H1 (cell line): ENCODE results near the gene TEF. TPM values are rescaled to one million over a fixed set of nuclear protein-coding genes. Genes with fewer than 3 reads are reported as not detected.
A peak's percentile ranks its signal among the peaks of the same experiment; 100 is the strongest.

Experiments used
- BCL11A ChIP-seq, 2 experiments: IDR thresholded peaks; one replicate each; pipeline ENCODE4 v1.6.1; 2011; ENCODE audit warnings: low read depth in 2 of 2, low read length in 2 of 2, mild to moderate bottlenecking in 2 of 2
- CEBPB ChIP-seq: IDR thresholded peaks from 2 replicates; pipeline ENCODE4 v1.6.1; 2012; ENCODE audit warnings: low read depth, low read length
- CHD1 ChIP-seq: IDR thresholded peaks from 2 replicates; pipeline ENCODE4 v1.6.1; 2012; ENCODE audit warnings: low read depth, low read length, improper control_type of control experiment
- CHD2 ChIP-seq: IDR thresholded peaks from 2 replicates; pipeline ENCODE4 v1.6.1; 2012; ENCODE audit warnings: low read length, improper control_type of control experiment
- EZH2 ChIP-seq: fragments of 200-600 bp; sonication (generic); IDR thresholded peaks from 2 replicates; pipeline ENCODE4 v1.7.1; 2012; ENCODE audit warnings: low read depth, mild to moderate bottlenecking, moderate library complexity, low read length, inconsistent platforms; ENCODE audit not compliant: severe bottlenecking
- HDAC6 ChIP-seq: IDR thresholded peaks from one replicate; pipeline ENCODE4 v1.7.1; 2012; ENCODE audit warnings: low read depth, mild to moderate bottlenecking, inconsistent platforms, low read length, moderate library complexity
- NRF1 ChIP-seq: IDR thresholded peaks from 2 replicates; pipeline ENCODE4 v1.6.1; 2011; ENCODE audit warnings: mild to moderate bottlenecking, low read depth, low read length, improper control_type of control experiment
- PHF8 ChIP-seq: fragments of 200-600 bp; sonication (generic); conservative IDR thresholded peaks from 2 replicates; pipeline ENCODE4 v1.7.1; 2012; ENCODE audit warnings: low read depth, mild to moderate bottlenecking, inconsistent platforms, low read length, moderate library complexity
- POLR2A ChIP-seq, 2 experiments: IDR thresholded peaks; 1 replicate in 1 of 2; 2 replicates in 1 of 2; pipeline ENCODE4 v1.6.1; 2011; ENCODE audit warnings: low read depth in 2 of 2, low read length in 2 of 2, mild to moderate bottlenecking in 2 of 2; ENCODE audit errors: control extremely low read depth in 1 of 2
- POLR2AphosphoS5 ChIP-seq: IDR thresholded peaks from 2 replicates; pipeline ENCODE4 v1.6.1; 2011; ENCODE audit warnings: low read depth, low read length
- POU5F1 ChIP-seq: IDR thresholded peaks from 2 replicates; pipeline ENCODE4 v1.6.1; 2011; ENCODE audit warnings: low read depth, mild to moderate bottlenecking, low read length, moderate library complexity
- RBBP5 ChIP-seq: IDR thresholded peaks from 2 replicates; pipeline ENCODE4 v1.7.1; 2012; ENCODE audit warnings: low read depth, mild to moderate bottlenecking, inconsistent platforms, low read length, moderate library complexity, borderline replicate concordance
- RNF2 ChIP-seq: fragments of 200-900, 300-1000 bp; sonication (generic); IDR thresholded peaks from 2 replicates; pipeline ENCODE4 v1.7.1; 2016; ENCODE audit warnings: borderline replicate concordance, low read depth, mild to moderate bottlenecking, antibody characterized with exemption, low read length; ENCODE audit not compliant: poor library complexity, severe bottlenecking; ENCODE audit errors: missing control alignments
- SP2 ChIP-seq: IDR thresholded peaks from 2 replicates; pipeline ENCODE4 v1.6.1; 2012; ENCODE audit warnings: mild to moderate bottlenecking, low read length, inconsistent platforms
- SP4 ChIP-seq: IDR thresholded peaks from 2 replicates; pipeline ENCODE4 v1.6.1; 2012; ENCODE audit warnings: low read length, inconsistent platforms
- SRF ChIP-seq: IDR thresholded peaks from 2 replicates; pipeline ENCODE4 v1.6.1; 2011; ENCODE audit warnings: mild to moderate bottlenecking, low read depth, low read length, moderate library complexity
- TAF1 ChIP-seq: IDR thresholded peaks from 2 replicates; pipeline ENCODE4 v1.6.1; 2011; ENCODE audit warnings: mild to moderate bottlenecking, low read depth, low read length
- TBP ChIP-seq: IDR thresholded peaks from 2 replicates; pipeline ENCODE4 v1.6.1; 2011; ENCODE audit warnings: low read depth, low read length, improper control_type of control experiment
- YY1 ChIP-seq: IDR thresholded peaks from 2 replicates; pipeline ENCODE4 v1.6.1; 2011; ENCODE audit warnings: low read depth, mild to moderate bottlenecking, low read length
- ZNF274 ChIP-seq: IDR thresholded peaks from 2 replicates; pipeline ENCODE4 v1.7.0; 2012; ENCODE audit warnings: low read length, borderline replicate concordance; ENCODE audit errors: extremely low read depth
- polyA plus RNA-seq, 7 experiments: library from polyadenylated mRNA; depleted of rRNA in 3 of 7; stranded (reverse) in 5 of 7; unstranded in 2 of 7; fragments of >200 nt in 5 of 7; fragments of 200-250 nt in 2 of 7; gene quantifications; 1 replicate in 5 of 7; 2 replicates in 1 of 7; 4 replicates in 1 of 7; pipeline versions ENCODE4 v1.2.1 to v1.2.3, GENCODE V29; 2011 to 2013; ENCODE audit warnings: missing spikeins in 2 of 7, mixed read lengths in 2 of 7
- total RNA-seq: library from RNA; stranded (reverse); fragmentation: NEBNext Ultra II Directional; extraction: Animal tissue kit (Norgen Biotek cat#: 25700); gene quantifications from 2 replicates; pipeline ENCODE4 v1.2.1, GENCODE V29; 2021
- TF ChIP-seq, protein P1 (sequence below): IDR thresholded peaks from 2 replicates; pipeline ENCODE4 v1.6.1; 2012; ENCODE audit warnings: inconsistent platforms
- TF ChIP-seq, protein P2 (sequence below): IDR thresholded peaks from 2 replicates; pipeline ENCODE4 v1.6.1; 2011; ENCODE audit warnings: low read length, improper control_type of control experiment
- TF ChIP-seq, protein P3 (sequence below), 3 experiments: IDR thresholded peaks; 1 replicate in 2 of 3; 2 replicates in 1 of 3; pipeline versions ENCODE4 v1.5.1 to v1.6.1; 2011; ENCODE audit warnings: low read length in 3 of 3, mild to moderate bottlenecking in 3 of 3, inconsistent platforms in 2 of 3, low read depth in 1 of 3, moderate library complexity in 1 of 3; ENCODE audit not compliant: insufficient read depth in 1 of 3; ENCODE audit errors: control extremely low read depth in 1 of 3

TEF gene
- total and polyA plus RNA-seq, 2 of the 8 experiments (the other 6 are each of a cell fraction or from before 2014, with no cell fraction given) = 7.4 to 9.0 TPM

DNA sequence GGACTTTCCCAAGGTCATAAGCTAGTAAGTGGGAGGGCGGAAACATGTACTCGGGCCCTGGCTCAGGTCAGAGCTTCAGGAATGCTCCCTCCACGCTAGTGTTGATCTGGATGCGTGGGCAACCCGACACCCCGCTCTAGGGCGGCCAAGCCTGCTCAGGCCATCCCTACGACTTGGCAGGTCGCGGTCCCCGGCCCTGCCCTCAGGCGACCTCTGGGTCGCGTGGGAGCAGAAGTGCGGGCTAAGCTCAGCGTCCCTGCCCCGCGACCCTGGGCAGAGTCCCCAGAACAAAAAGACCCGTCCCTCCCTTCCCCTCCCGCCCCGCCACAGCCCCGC is 781 bp upstream of the TEF start (continued):
- no peak for TF ChIP-seq NRF1
- TF ChIP-seq, protein P1, sequence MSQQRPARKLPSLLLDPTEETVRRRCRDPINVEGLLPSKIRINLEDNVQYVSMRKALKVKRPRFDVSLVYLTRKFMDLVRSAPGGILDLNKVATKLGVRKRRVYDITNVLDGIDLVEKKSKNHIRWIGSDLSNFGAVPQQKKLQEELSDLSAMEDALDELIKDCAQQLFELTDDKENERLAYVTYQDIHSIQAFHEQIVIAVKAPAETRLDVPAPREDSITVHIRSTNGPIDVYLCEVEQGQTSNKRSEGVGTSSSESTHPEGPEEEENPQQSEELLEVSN = no peak
- TF ChIP-seq YY1 = no peak
- TF ChIP-seq RBBP5 = peak; percentile 46; the same call in 1 of the 2 replicates
- no peak for TF ChIP-seq SP4
- no peak for TF ChIP-seq BCL11A (IDR thresholded peaks at IDR 0.05; ENCODE audit: low read depth in 2 of 2, low read length in 2 of 2)
- no peak for TF ChIP-seq SP2
- TF ChIP-seq SRF = no peak
- no peak for TF ChIP-seq POU5F1
- TF ChIP-seq CHD1 = no peak
- TF ChIP-seq TAF1 = peak; percentile 69; the same call in 1 of the 2 replicates
- peak; percentile 75 for TF ChIP-seq POLR2A (IDR thresholded peaks at IDR 0.05; ENCODE audit: control extremely low read depth in 1 of 2, low read depth in 2 of 2, low read length in 2 of 2)
- no peak for TF ChIP-seq EZH2
- TF ChIP-seq ZNF274 = no peak
- TF ChIP-seq CHD2 = no peak; the same call in 1 of the 2 replicates
- no peak for TF ChIP-seq RNF2
- no peak for TF ChIP-seq HDAC6
- TF ChIP-seq PHF8 = peak; percentile 76
- no peak for TF ChIP-seq CEBPB
- TF ChIP-seq, protein P2, sequence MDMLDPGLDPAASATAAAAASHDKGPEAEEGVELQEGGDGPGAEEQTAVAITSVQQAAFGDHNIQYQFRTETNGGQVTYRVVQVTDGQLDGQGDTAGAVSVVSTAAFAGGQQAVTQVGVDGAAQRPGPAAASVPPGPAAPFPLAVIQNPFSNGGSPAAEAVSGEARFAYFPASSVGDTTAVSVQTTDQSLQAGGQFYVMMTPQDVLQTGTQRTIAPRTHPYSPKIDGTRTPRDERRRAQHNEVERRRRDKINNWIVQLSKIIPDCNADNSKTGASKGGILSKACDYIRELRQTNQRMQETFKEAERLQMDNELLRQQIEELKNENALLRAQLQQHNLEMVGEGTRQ = no peak
- peak; percentile 62; the same call in 1 of the 2 replicates for TF ChIP-seq POLR2AphosphoS5
- TF ChIP-seq TBP = no peak
- TF ChIP-seq, protein P3, sequence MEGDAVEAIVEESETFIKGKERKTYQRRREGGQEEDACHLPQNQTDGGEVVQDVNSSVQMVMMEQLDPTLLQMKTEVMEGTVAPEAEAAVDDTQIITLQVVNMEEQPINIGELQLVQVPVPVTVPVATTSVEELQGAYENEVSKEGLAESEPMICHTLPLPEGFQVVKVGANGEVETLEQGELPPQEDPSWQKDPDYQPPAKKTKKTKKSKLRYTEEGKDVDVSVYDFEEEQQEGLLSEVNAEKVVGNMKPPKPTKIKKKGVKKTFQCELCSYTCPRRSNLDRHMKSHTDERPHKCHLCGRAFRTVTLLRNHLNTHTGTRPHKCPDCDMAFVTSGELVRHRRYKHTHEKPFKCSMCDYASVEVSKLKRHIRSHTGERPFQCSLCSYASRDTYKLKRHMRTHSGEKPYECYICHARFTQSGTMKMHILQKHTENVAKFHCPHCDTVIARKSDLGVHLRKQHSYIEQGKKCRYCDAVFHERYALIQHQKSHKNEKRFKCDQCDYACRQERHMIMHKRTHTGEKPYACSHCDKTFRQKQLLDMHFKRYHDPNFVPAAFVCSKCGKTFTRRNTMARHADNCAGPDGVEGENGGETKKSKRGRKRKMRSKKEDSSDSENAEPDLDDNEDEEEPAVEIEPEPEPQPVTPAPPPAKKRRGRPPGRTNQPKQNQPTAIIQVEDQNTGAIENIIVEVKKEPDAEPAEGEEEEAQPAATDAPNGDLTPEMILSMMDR (IDR thresholded peaks at IDR 0.05; ENCODE audit: control extremely low read depth in 1 of 3, insufficient read depth in 1 of 3, low read depth in 1 of 3, low read length in 3 of 3) = no peak
- TF ChIP-seq, all 59 proteins: peak for 7
